RWPE1 (cell line): ENCODE measurements around the gene KCNE2.

ENCODE experiments used
- CTCF ChIA-PET: fragments of 350-600 bp; sonication (Branson Sonifier 250); formaldehyde crosslinking; extraction: SDS; loops from one replicate; lab custom pipeline; 2021; lab: Yijun Ruan, JAX
- POLR2A ChIA-PET: fragments of 400-600 bp; formaldehyde crosslinking; extraction: SDS; loops from one replicate; lab custom pipeline; 2020; ENCODE audit warnings: antibody characterized with exemption; ENCODE audit not compliant: low non-redundant PET; lab: Yijun Ruan, JAX
- DNase-seq: peaks from one replicate; pipeline ENCODE4 v3.0.0; 2012; ENCODE audit warnings: low spot score
- H3K27ac ChIP-seq: fragments of 450-650 bp; 2 replicates; pipeline ENCODE4 v1.5.1; 2017
- CTCF ChIP-seq: fragments of 450-650 bp; conservative IDR thresholded peaks from 2 replicates; pipeline ENCODE4 v1.5.1; 2017; ENCODE audit warnings: low read depth, mild to moderate bottlenecking

The KCNE2 gene

GRCh38 chr21:34363733-34364132 lies at the start of gene KCNE2:
Gene KCNE2, plus strand, starts transcription at chr21:34364006. Its CDS starts 6,473 bp downstream, at chr21:34370479.
- TF ChIP-seq CTCF: no peak
- no peak for DNase-seq
- no peak within 1 kb of the TSS for H3K27ac ChIP-seq
- ChIA-PET CTCF (no interaction called here), POLR2A (no interaction called here)

GRCh38 chr21:34319585-34319984 lies 44.2 kb upstream of the KCNE2 start:
- TF ChIP-seq CTCF: no peak
- H3K27ac ChIP-seq: no peak overlapping the region
- no peak for DNase-seq
- ChIA-PET POLR2A (no interaction called here), CTCF (no interaction called here)

GRCh38 chr21:34320011-34320410 lies 43.8 kb upstream of the KCNE2 start:
- DNase-seq: no peak

GRCh38 chr21:34330055-34330454 lies 33.8 kb upstream of the KCNE2 start:
- DNase-seq: no peak
- CTCF ChIA-PET: no interaction called here
- no peak for TF ChIP-seq CTCF

More at GRCh38 chr21:34320011-34320410, 43.8 kb upstream of the KCNE2 start:
- no peak for TF ChIP-seq CTCF
- CTCF ChIA-PET: no interaction called here
- POLR2A ChIA-PET: no interaction called here
- no peak overlapping the region for H3K27ac ChIP-seq

GRCh38 chr21:34331726-34332125 lies 32.1 kb upstream of the KCNE2 start:
- no peak overlapping the region for H3K27ac ChIP-seq
- POLR2A ChIA-PET: no interaction called here
- CTCF ChIA-PET: no interaction called here

More at GRCh38 chr21:34330055-34330454, 33.8 kb upstream of the KCNE2 start:
- POLR2A ChIA-PET: no interaction called here
- H3K27ac ChIP-seq: no peak overlapping the region

GRCh38 chr21:34332347-34332746 lies 31.5 kb upstream of the KCNE2 start:
- no peak for DNase-seq
- ChIA-PET CTCF (no interaction called here), POLR2A (no interaction called here)
- no peak overlapping the region for H3K27ac ChIP-seq
- no peak for TF ChIP-seq CTCF

More at GRCh38 chr21:34331726-34332125, 32.1 kb upstream of the KCNE2 start:
- no peak for DNase-seq
- no peak for TF ChIP-seq CTCF
